ENCODE data around the gene ITK.

ITK gene

DNA sequence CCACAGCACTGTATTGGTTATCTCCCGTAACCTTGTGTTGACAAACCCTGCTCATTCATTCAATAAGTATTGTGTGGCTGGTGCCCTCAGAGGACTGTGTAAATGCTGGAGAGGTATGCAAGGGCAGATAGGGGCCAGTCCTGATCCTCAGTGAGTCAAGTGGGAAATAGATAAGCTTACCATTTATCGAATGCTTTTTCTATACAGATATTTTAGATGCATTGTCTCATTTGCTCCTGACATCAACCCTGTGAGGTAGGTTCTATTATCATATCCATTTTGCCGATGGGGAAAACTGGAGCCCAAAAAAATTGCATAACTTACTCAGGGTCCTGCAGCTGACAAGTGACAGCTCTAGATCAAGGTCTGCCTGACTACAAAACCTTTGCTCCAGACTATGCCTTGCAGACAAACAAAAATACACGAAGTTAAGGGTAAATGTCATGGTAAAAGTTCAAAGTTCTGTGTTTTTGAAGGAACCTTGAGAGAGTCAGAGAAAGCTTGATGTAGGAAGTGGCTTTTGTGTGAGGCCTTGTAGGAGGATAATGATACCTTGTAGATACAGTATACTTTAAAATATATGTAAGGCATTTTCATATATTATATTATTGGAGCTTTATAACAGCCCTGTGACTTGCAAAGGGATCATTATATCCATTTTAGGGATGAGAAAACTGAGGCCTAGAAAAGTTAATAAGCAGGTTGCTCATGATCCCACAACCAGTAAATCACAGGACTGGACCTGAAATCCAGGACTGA is 107.9 kb downstream of the ITK start:
- Histone ChIP-seq H3K4me1 (ENCODE audit: control insufficient read depth, insufficient read depth, low read length) (peaks cover 25% of the 10 kb centered on the region), H3K4me3 (ENCODE audit: low read length) (no peak overlapping the region), H3K27me3 (replicated peaks; ENCODE audit: control insufficient read depth, insufficient read depth, low read length) (no peaks in the 10 kb centered on the region), H3K9ac (ENCODE audit: low read length) (no peak overlapping the region), H3K36me3 (ENCODE audit: control insufficient read depth, insufficient read depth, low read length, severe bottlenecking) (no peaks in the 10 kb centered on the region), H3K9me3 (ENCODE audit: control insufficient read depth, low read length) (no peaks in the 10 kb centered on the region)
- DNase-seq (ENCODE audit: low read depth), result no peak

DNA sequence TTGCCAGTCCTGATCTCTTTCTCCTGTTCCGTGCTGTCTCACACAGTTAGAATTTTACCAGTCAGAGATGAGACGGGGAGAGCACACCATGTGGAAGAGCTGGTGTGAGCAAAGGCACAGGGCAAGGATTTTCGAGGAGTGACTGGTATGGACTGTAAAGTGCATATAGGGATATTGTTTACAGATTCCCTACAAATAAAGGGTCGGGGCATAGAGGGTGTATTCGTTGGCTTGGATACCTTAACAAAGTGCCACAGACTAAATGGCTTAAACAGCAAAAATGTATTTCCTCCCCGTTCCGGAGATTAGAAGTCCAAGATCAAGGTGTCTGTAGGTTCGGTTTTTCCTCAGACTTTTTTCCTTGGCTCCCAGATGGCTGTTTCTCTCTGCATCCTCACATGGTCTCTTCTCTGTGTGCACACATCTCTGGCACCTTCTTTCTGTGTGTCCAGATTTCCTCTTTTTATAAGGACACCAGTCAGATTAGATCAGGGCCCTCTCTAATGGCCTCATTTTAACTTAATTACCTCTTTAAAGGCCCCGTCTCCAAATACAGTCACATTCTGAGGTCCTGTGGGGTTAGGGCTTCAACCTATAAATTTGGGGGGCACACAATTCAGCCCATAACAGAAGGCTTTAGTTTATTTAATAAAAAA is 108.7 kb downstream of the ITK start:
- Histone ChIP-seq H3K9ac (ENCODE audit: low read length) (no peak overlapping the region), H3K9me3 (ENCODE audit: control insufficient read depth, low read length) (no peaks in the 10 kb centered on the region), H3K4me3 (ENCODE audit: low read length) (no peak overlapping the region), H3K27me3 (replicated peaks; ENCODE audit: control insufficient read depth, insufficient read depth, low read length) (no peaks in the 10 kb centered on the region), H3K36me3 (ENCODE audit: control insufficient read depth, insufficient read depth, low read length, severe bottlenecking) (no peaks in the 10 kb centered on the region), H3K4me1 (ENCODE audit: control insufficient read depth, insufficient read depth, low read length) (peaks cover 25% of the 10 kb centered on the region)
- no peak for DNase-seq (ENCODE audit: low read depth)

DNA sequence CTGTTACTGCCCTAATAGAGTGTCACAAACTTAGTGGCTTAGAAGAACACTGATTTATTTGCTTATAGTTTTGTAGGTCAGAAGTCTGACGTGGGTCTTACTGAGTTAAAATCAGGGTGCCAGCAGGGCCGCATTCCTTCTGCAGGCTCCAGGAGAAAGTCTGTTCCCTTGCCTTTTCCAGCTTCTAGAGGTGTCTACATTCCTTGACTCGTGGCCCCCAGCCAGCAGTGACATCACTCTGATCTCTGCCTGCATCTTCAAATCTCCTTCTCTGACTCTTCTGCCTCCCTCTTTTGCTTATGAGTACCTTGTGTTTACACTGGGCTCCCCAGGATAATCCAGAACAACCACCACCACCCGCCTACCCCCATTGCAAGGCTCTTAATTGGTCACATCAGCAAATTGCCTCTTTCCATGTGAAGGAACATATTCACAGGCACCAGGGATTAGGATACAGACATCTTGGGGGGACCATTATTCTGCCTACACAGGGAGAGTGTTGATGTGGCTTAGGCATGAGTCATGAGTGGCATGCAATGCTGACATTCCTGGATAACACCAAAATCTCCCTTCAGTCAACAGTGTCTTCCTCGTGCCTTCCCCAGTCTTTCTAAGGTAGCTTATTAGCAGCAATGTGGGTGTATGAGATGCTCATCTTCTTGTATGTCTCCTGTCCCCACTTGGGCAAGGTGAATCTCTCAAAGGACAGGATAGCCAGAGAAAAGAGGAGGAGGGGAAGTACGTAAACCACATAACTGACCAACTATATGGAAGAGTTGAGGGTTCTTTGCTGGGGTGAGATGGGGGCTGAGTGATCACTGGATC is 109.7 kb downstream of the ITK start:
- Histone ChIP-seq H3K9ac (ENCODE audit: low read length) (no peak overlapping the region), H3K27me3 (replicated peaks; ENCODE audit: control insufficient read depth, insufficient read depth, low read length) (no peaks in the 10 kb centered on the region), H3K36me3 (ENCODE audit: control insufficient read depth, insufficient read depth, low read length, severe bottlenecking) (no peaks in the 10 kb centered on the region), H3K4me3 (ENCODE audit: low read length) (no peak overlapping the region), H3K4me1 (ENCODE audit: control insufficient read depth, insufficient read depth, low read length) (peaks cover 25% of the 10 kb centered on the region), H3K9me3 (ENCODE audit: control insufficient read depth, low read length) (no peaks in the 10 kb centered on the region)
- peak; percentile 49 for DNase-seq (ENCODE audit: low read depth)

DNA sequence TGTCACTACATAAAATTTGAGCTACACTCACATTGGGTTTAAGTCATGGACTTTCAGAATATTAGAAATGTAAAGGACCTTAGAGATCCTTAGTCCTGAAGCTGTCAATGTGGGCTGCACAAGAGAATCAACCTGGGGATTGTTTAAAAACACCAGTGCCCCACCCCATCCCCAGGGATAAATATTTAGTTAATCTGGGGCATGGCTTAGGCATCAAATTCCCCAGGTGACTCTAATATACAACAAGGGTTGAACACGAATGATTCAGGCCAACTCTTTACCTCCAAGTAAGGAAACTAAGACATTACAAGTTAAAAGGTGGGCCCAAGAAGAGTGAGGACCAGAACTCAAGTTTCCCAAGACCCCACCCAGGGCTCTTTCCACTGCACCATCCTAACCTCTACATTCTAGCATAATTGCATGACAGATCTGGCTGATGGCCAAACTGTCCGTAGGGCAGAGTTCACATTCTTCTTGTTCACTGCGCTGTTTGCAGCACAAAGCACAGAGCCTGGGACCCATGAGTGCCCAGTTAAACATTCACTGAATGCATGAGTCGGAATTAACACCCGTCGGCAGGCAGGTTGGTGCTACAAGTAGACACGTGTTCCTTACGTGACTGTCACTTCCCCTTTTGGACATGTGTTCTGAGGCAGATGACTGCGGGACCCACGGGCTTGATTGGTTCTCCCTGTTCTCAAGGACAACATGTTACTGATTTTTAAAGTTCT is 110.5 kb downstream of the ITK start:
- DNase-seq (ENCODE audit: low read depth), result no peak
- no peak overlapping the region for H3K9ac ChIP-seq (ENCODE audit: low read length)
- no peaks in the 10 kb centered on the region for H3K36me3 ChIP-seq (ENCODE audit: control insufficient read depth, insufficient read depth, low read length, severe bottlenecking)
- H3K4me3 ChIP-seq (ENCODE audit: low read length), result no peak overlapping the region
- H3K4me1 ChIP-seq (ENCODE audit: control insufficient read depth, insufficient read depth, low read length), result peaks cover 25% of the 10 kb centered on the region
- no peaks in the 10 kb centered on the region for H3K9me3 ChIP-seq (ENCODE audit: control insufficient read depth, low read length)
- H3K27me3 ChIP-seq (replicated peaks; ENCODE audit: control insufficient read depth, insufficient read depth, low read length), result no peaks in the 10 kb centered on the region

DNA sequence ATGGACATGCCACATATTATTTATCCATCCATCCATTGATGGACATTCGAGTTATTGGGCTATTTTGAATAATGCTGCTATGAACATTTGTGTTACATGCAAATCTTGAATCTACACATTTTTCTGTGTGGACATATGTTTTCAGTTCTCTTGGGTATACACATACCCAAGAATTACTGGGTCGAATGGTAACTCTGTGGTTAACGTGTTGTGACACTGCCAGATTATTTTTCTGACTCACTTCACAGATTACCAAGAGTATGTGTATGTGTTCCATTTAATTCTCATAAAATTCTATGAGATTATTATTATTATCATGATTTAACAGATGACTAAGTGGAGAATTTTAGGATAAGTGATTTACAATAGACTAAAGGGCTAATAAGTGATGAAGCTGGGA is 112.0 kb downstream of the ITK start:
- H3K9ac ChIP-seq (ENCODE audit: low read length), result no peak overlapping the region
- H3K4me1 ChIP-seq (ENCODE audit: control insufficient read depth, insufficient read depth, low read length), result peaks cover 14% of the 10 kb centered on the region
- H3K36me3 ChIP-seq (ENCODE audit: control insufficient read depth, insufficient read depth, low read length, severe bottlenecking), result no peaks in the 10 kb centered on the region
- H3K9me3 ChIP-seq (ENCODE audit: control insufficient read depth, low read length), result no peaks in the 10 kb centered on the region
- no peaks in the 10 kb centered on the region for H3K27me3 ChIP-seq (replicated peaks; ENCODE audit: control insufficient read depth, insufficient read depth, low read length)
- H3K4me3 ChIP-seq (ENCODE audit: low read length), result no peak overlapping the region
- DNase-seq (ENCODE audit: low read depth), result no peak

DNA sequence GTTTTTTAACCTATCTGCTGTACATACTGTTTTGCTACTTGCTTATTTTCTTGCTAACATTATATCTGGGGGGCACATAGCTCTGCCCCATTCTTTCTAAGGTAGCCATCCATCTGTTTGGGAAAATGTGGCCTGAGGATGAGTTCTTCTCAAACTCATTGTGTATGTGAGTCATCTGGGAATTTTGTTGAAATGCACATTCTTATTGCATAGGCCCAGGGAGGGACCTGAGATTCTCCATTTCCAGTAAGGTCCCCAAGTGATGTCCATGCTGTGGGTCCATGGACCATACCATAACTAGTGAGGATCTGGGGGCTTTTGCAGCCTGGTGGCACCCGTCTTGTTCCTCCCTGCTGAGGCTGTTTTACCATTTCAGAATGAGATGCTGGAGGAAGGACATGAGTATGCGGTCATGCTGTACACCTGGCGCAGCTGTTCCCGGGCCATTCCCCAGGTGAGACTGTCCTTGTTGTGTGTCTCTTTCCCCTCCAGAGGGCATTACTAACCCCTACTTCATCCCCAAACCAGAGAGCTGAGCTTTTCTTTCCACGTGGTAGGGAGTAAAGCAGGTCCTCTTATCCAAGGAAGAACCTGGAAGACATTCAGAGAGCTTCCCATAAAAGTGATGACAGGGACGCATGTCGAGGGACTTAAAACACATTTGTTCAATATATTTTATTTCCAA is 113.9 kb downstream of the ITK start:
- peaks cover 14% of the 10 kb centered on the region for H3K4me1 ChIP-seq (ENCODE audit: control insufficient read depth, insufficient read depth, low read length)
- H3K9ac ChIP-seq (ENCODE audit: low read length), result no peak overlapping the region
- no peaks in the 10 kb centered on the region for H3K36me3 ChIP-seq (ENCODE audit: control insufficient read depth, insufficient read depth, low read length, severe bottlenecking)
- no peaks in the 10 kb centered on the region for H3K9me3 ChIP-seq (ENCODE audit: control insufficient read depth, low read length)
- H3K27me3 ChIP-seq (replicated peaks; ENCODE audit: control insufficient read depth, insufficient read depth, low read length), result no peaks in the 10 kb centered on the region
- no peak for DNase-seq (ENCODE audit: low read depth)
- H3K4me3 ChIP-seq (ENCODE audit: low read length), result no peak overlapping the region

DNA sequence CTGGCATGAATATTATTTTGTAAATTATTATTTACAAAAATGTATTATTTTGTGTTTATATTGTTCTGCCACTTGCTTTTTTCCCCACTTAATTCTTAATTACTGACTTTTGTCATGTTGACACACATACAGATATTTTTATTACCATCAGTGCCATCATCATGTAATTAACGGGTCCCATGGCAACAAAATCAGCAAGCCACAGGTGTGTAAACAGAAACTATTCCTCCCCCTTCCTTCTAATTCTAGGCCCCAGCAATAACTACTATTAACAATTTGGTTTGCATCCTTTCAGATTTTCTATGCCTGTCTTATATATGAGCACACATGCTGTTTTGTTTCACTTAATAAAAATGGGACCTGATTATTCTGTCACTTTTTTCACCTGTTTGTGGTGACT is 114.6 kb downstream of the ITK start:
- Histone ChIP-seq H3K9me3 (ENCODE audit: control insufficient read depth, low read length) (no peaks in the 10 kb centered on the region), H3K9ac (ENCODE audit: low read length) (no peak overlapping the region), H3K27me3 (replicated peaks; ENCODE audit: control insufficient read depth, insufficient read depth, low read length) (no peaks in the 10 kb centered on the region), H3K4me3 (ENCODE audit: low read length) (no peak overlapping the region), H3K36me3 (ENCODE audit: control insufficient read depth, insufficient read depth, low read length, severe bottlenecking) (no peaks in the 10 kb centered on the region), H3K4me1 (ENCODE audit: control insufficient read depth, insufficient read depth, low read length) (peaks cover 9% of the 10 kb centered on the region)
- no peak for DNase-seq (ENCODE audit: low read depth)

DNA sequence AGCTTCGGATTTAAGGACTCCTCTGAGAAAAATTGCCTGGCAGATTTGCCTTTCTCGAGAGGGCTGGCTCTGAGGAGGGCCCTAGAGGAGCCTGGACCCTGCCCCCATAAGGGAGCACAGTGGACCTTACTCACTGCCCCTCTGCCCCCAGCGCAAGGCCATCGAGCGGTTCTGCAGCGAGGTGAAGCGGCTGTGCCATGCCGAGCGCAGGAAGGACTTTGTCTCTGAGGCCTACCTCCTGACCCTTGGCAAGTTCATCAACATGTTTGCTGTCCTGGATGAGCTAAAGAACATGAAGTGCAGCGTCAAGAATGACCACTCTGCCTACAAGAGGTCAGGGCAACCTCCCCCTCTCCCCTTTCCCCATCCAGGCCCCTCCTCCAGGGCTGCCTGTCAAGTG is 119.9 kb downstream of the ITK start:
- DNase-seq (ENCODE audit: low read depth), result no peak
- H3K4me1 ChIP-seq (ENCODE audit: control insufficient read depth, insufficient read depth, low read length), result no peaks in the 10 kb centered on the region
- no peaks in the 10 kb centered on the region for H3K36me3 ChIP-seq (ENCODE audit: control insufficient read depth, insufficient read depth, low read length, severe bottlenecking)

DNA sequence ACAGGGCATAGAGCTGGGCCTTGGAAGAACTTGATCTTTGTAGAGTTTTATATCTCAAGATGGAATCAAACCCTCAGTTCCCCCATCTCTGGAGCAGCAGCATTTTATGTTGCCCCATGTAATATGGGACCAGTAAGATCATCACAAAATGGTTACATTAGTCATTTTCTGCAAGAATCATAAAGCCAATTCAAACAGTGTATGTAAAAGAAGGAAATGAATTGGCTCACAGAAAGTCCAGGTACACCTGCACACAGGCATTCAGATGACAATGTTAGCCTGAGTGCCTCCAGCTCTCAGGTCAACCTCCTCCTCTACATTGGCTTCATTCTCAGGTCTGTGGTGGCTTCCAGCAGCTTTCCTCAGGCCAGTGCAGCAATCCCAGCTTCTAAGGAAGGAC is 120.4 kb downstream of the ITK start:
- no peaks in the 10 kb centered on the region for H3K27me3 ChIP-seq (replicated peaks; ENCODE audit: control insufficient read depth, insufficient read depth, low read length)
- no peak overlapping the region for H3K9ac ChIP-seq (ENCODE audit: low read length)
- H3K4me1 ChIP-seq (ENCODE audit: control insufficient read depth, insufficient read depth, low read length), result no peaks in the 10 kb centered on the region
- no peak for DNase-seq (ENCODE audit: low read depth)
- no peaks in the 10 kb centered on the region for H3K9me3 ChIP-seq (ENCODE audit: control insufficient read depth, low read length)
- H3K4me3 ChIP-seq (ENCODE audit: low read length), result no peak overlapping the region
- no peaks in the 10 kb centered on the region for H3K36me3 ChIP-seq (ENCODE audit: control insufficient read depth, insufficient read depth, low read length, severe bottlenecking)

More for the DNA sequence above, 119.9 kb downstream of the ITK start:
- no peaks in the 10 kb centered on the region for H3K27me3 ChIP-seq (replicated peaks; ENCODE audit: control insufficient read depth, insufficient read depth, low read length)
- H3K9ac ChIP-seq (ENCODE audit: low read length), result no peak overlapping the region
- H3K9me3 ChIP-seq (ENCODE audit: control insufficient read depth, low read length), result no peaks in the 10 kb centered on the region
- no peak overlapping the region for H3K4me3 ChIP-seq (ENCODE audit: low read length)

DNA sequence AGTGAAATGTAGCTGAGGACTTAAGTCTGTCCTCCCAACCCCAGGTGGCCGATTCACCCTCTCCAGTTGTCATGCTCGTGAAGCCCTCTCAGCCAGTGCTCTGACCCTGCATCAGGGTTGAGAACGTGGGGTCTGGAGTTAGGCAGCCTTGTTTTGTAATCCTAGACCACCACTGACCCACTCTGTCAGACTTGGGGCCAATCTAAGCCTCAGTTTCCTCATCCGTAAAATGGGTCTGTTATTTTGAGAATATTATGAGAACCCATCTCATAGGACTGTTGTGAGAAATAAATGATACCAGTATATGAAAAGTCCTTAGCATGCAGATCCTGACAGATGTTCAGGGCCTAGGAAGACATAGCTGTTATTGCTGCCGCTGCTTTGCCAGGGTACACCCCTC is 122.4 kb downstream of the ITK start:
- Histone ChIP-seq H3K4me1 (ENCODE audit: control insufficient read depth, insufficient read depth, low read length) (no peaks in the 10 kb centered on the region), H3K36me3 (ENCODE audit: control insufficient read depth, insufficient read depth, low read length, severe bottlenecking) (no peaks in the 10 kb centered on the region), H3K4me3 (ENCODE audit: low read length) (no peak overlapping the region), H3K9ac (ENCODE audit: low read length) (no peak overlapping the region), H3K9me3 (ENCODE audit: control insufficient read depth, low read length) (no peaks in the 10 kb centered on the region), H3K27me3 (replicated peaks; ENCODE audit: control insufficient read depth, insufficient read depth, low read length) (no peaks in the 10 kb centered on the region)
- no peak for DNase-seq (ENCODE audit: low read depth)
